KMS-11 (cell line): ENCODE results near the gene SLC22A17.
A peak's percentile ranks its signal among the peaks of the same experiment; 100 is the strongest.

Experiments used
- H2AFZ ChIP-seq: fragments of 200-600 bp; sonication (generic); 2 replicates; pipeline ENCODE4 v1.6.1; 2016; ENCODE audit warnings: antibody characterized with exemption, mixed run types, low read depth
- H3K27ac ChIP-seq: fragments of 200-600 bp; sonication (generic); 2 replicates; pipeline ENCODE4 v1.6.1; 2016; ENCODE audit warnings: mild to moderate bottlenecking, mixed run types
- H3K27me3 ChIP-seq: fragments of 200-600 bp; sonication (generic); 2 replicates; pipeline ENCODE4 v1.6.1; 2017; ENCODE audit warnings: mild to moderate bottlenecking, low read depth, mixed run types, moderate library complexity; ENCODE audit not compliant: insufficient read depth
- H3K36me3 ChIP-seq: fragments of 200-600 bp; sonication (generic); 2 replicates; pipeline ENCODE4 v1.6.1; 2017; ENCODE audit warnings: mild to moderate bottlenecking, mixed run types; ENCODE audit not compliant: insufficient read depth
- H3K4me1 ChIP-seq: fragments of 200-600 bp; sonication (generic); 2 replicates; pipeline ENCODE4 v1.6.1; 2016; ENCODE audit warnings: mild to moderate bottlenecking, low read depth, mixed run types; ENCODE audit not compliant: poor library complexity, severe bottlenecking
- H3K4me2 ChIP-seq: fragments of 200-600 bp; sonication (generic); 2 replicates; pipeline ENCODE4 v1.7.0; 2016; ENCODE audit warnings: mild to moderate bottlenecking, mixed run types
- H3K4me3 ChIP-seq: fragments of 200-600 bp; sonication (generic); IDR thresholded peaks from 2 replicates; pipeline ENCODE4 v1.6.1; 2017; ENCODE audit warnings: low read depth, low read length, mixed read lengths; ENCODE audit not compliant: insufficient read depth
- H3K79me2 ChIP-seq: fragments of 200-600 bp; sonication (generic); 2 replicates; pipeline ENCODE4 v1.6.1; 2016; ENCODE audit warnings: low read depth, mixed run types; ENCODE audit not compliant: insufficient read depth
- H3K9ac ChIP-seq: fragments of 200-600 bp; sonication (generic); 2 replicates; pipeline ENCODE4 v1.6.1; 2016; ENCODE audit warnings: mild to moderate bottlenecking, mixed run types
- H4K20me1 ChIP-seq: fragments of 200-600 bp; sonication (generic); 2 replicates; pipeline ENCODE4 v1.6.1; 2016; ENCODE audit warnings: mild to moderate bottlenecking, mixed run types; ENCODE audit not compliant: insufficient read depth
- TF ChIP-seq, protein P1 (sequence below): fragments of 200-600 bp; sonication (generic); conservative IDR thresholded peaks from 2 replicates; pipeline ENCODE4 v1.6.1; 2017; ENCODE audit warnings: low read depth, mild to moderate bottlenecking, antibody characterized with exemption, low read length, moderate library complexity, mixed read lengths

Gene SLC22A17

DNA sequence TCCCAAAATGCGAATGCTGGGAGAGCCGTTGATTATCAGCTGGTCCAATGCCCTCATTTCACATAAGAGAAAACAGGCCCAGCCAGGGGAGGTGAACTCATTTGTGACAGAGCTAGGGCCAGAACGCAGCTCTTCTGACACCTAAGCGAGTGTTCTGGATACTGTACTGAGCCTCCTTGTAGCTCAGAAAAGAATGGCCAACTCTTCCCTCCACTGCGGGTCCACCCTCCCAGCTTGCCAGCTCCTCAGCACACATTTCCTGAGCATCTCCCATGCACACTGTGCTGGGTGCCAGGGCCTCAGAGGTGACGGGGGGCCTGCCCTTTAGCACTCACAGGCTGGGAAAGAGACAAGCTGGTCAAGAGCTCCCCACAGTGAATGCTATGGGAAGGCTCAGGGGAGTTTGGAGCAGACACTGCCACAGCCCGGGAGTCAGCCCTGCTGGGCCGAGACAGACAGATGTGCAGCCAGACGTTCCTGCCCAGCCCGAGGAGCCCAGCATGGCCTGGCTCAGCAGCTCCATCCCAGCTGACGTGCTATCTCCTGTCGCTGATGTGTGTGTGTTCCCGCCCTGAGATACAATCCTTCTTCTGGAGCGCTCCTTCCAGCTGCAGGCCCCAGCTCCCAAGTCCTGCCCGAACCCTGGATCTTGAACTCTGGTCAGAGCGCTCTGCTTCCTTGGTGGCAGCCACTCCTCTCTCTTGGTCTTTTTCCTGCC, 27.7 kb upstream of the SLC22A17 start:
- TF ChIP-seq, protein P1, sequence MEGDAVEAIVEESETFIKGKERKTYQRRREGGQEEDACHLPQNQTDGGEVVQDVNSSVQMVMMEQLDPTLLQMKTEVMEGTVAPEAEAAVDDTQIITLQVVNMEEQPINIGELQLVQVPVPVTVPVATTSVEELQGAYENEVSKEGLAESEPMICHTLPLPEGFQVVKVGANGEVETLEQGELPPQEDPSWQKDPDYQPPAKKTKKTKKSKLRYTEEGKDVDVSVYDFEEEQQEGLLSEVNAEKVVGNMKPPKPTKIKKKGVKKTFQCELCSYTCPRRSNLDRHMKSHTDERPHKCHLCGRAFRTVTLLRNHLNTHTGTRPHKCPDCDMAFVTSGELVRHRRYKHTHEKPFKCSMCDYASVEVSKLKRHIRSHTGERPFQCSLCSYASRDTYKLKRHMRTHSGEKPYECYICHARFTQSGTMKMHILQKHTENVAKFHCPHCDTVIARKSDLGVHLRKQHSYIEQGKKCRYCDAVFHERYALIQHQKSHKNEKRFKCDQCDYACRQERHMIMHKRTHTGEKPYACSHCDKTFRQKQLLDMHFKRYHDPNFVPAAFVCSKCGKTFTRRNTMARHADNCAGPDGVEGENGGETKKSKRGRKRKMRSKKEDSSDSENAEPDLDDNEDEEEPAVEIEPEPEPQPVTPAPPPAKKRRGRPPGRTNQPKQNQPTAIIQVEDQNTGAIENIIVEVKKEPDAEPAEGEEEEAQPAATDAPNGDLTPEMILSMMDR, result no peak; the same call in 1 of the 2 replicates
- no peak overlapping the region for H3K4me3 ChIP-seq
- no peak overlapping the region for H2AFZ ChIP-seq
- no peak overlapping the region for H3K4me2 ChIP-seq
- H3K4me1 ChIP-seq, result no peaks in the 10 kb centered on the region
- no peaks in the 10 kb centered on the region for H3K79me2 ChIP-seq
- no peaks in the 10 kb centered on the region; the same call in 1 of the 2 replicates for H3K27me3 ChIP-seq
- H3K9ac ChIP-seq, result no peak overlapping the region
- no peaks in the 10 kb centered on the region for H3K36me3 ChIP-seq
- no peak overlapping the region for H3K27ac ChIP-seq
- H4K20me1 ChIP-seq, result no peaks in the 10 kb centered on the region

DNA sequence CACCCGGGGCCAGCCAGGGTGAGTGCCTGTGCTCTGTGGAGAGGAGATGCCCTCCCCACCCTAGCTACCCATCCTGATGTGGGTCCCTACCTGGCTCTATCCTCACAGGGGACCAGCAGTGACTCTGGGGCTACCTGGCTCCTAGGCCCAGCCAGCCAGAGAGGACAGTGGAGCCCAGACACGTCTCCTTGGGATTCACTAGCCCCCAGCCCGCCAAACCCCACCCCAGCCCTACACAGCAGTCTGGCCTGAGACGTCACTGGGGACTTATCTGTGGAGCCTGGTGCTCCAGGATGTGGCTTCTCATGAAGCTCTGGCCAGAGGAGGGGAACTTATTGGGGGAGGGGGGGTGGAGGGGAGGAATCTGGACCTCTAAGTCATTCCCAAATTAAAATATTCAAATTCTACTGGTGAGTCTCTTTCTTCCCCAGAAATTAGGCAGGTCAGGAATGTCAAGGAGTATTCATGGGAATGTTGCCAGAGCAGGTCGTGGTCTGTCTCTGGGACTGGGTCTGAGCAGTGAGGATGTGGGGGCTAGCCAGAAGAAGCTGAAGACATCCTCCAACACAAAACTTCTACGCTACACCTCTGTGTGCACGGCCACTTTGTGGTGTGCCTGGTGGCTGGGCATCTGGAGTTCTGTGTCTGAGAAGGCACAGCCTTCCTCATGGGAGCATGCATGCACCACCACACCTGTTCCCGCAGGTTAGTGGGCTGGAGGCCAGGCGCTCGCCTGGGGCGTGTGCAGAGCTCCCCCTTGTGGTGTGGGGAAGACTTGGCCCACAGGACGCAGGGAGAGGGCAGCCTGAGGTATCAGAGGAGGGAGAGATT, 26.9 kb upstream of the SLC22A17 start:
- TF ChIP-seq, protein P1, result peak; percentile 76
- no peaks in the 10 kb centered on the region; the same call in 1 of the 2 replicates for H3K27me3 ChIP-seq
- H3K27ac ChIP-seq, result no peak overlapping the region
- H3K4me2 ChIP-seq, result no peak overlapping the region
- no peaks in the 10 kb centered on the region for H3K4me1 ChIP-seq
- no peaks in the 10 kb centered on the region for H4K20me1 ChIP-seq
- H3K9ac ChIP-seq, result no peak overlapping the region
- no peaks in the 10 kb centered on the region for H3K79me2 ChIP-seq
- no peak overlapping the region for H2AFZ ChIP-seq
- H3K4me3 ChIP-seq, result no peak overlapping the region
- H3K36me3 ChIP-seq, result no peaks in the 10 kb centered on the region

DNA sequence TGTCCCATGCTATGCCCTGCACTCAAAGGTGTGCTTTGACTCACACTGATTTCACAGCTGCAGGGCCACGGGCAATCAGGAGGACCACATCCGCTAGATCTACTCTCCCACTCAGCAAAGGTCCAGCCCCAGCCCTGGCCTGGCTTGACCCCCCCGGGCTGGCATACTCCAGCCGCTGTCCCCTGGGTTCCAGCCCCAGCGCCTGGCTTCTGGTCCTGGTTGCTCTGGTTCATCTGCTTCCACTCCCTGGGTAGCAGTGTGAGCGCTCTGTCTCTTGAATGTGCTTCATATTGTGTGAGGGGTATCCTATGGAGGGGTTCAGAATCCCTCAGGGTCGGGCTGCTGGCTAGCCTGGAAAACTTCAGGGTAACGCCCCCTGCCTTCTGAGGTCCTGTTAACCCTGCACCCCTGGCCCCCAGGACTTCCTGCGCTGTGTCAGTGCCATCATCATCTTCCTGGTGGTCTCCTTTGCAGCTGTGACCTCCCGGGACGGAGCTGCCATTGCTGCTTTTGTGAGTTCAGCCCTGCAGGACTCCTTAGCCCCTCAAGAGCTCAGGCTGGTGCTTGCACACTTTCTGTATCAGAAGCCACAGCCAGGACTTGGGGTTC, 26.0 kb upstream of the SLC22A17 start:
- Histone ChIP-seq H3K4me2 (no peak overlapping the region), H3K4me1 (no peaks in the 10 kb centered on the region), H2AFZ (no peak overlapping the region), H3K79me2 (no peaks in the 10 kb centered on the region), H3K36me3 (no peaks in the 10 kb centered on the region), H3K9ac (no peak overlapping the region), H3K27ac (no peak overlapping the region), H4K20me1 (no peaks in the 10 kb centered on the region), H3K27me3 (no peaks in the 10 kb centered on the region; the same call in 1 of the 2 replicates), H3K4me3 (no peak overlapping the region)
- TF ChIP-seq, protein P1, result no peak

DNA sequence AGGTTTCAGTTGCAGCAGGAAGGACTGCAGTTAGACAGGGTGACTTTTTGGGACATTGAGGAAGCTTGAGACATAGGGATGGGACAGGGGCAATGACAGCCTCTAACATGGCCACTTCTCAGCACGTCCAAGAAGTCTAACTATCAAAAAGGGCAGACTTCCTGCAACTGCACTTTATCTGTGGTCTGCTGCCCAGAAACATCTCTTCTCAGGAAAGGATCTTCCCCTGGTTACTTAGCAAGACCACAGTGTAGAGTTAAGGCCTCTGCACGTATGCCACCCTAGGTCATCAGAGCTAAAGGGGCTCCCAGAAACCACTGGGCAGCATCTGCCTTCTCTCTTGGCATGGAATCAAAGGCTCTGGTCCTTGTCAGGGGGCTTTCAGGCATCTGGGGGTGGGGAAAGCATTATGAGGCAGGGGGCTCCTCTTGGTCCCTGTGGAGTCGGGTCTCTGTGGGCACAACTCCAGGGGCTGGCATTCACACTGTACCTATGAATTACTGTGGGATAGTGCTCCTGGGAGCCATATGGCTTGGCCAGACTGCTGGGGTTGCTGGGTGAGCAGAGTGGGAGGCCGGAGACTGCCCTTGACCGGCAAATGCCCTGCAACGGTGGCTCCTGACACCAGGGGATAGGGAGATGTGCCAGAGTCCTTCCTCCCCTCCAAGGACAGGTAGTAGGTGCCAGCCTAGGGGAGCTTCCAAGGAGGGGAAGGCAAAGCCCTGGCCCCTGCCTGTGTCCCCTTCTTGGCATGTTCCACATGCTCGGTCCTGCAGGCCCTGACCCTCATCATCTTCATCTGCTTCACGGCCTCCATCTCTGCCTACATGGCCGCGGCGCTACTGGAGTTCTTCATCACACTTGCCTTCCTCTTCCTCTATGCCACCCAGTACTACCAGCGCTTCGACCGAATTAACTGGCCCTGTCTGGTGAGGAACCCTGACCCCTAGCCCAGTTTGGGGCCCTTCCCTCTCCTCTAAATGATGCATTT, 25.2 kb upstream of the SLC22A17 start:
- Histone ChIP-seq H3K36me3 (no peaks in the 10 kb centered on the region), H3K4me3 (no peak overlapping the region), H3K4me2 (no peak overlapping the region), H2AFZ (no peak overlapping the region), H4K20me1 (no peaks in the 10 kb centered on the region), H3K4me1 (no peaks in the 10 kb centered on the region), H3K27ac (no peak overlapping the region), H3K27me3 (no peaks in the 10 kb centered on the region; the same call in 1 of the 2 replicates), H3K79me2 (no peaks in the 10 kb centered on the region), H3K9ac (no peak overlapping the region)
- TF ChIP-seq, protein P1, result no peak
